GM18511 (cell line): ENCODE results near the gene FBF1.
A peak's percentile ranks its signal among the peaks of the same experiment; 100 is the strongest.

Experiments used
- ATAC-seq: cut with Tn5 transposase; IDR thresholded peaks from one replicate; pipeline ENCODE4 v1.9.1; 2021; ENCODE audit warnings: mild to moderate bottlenecking, moderate library complexity; ENCODE audit not compliant: unreplicated experiment

The FBF1 gene

DNA sequence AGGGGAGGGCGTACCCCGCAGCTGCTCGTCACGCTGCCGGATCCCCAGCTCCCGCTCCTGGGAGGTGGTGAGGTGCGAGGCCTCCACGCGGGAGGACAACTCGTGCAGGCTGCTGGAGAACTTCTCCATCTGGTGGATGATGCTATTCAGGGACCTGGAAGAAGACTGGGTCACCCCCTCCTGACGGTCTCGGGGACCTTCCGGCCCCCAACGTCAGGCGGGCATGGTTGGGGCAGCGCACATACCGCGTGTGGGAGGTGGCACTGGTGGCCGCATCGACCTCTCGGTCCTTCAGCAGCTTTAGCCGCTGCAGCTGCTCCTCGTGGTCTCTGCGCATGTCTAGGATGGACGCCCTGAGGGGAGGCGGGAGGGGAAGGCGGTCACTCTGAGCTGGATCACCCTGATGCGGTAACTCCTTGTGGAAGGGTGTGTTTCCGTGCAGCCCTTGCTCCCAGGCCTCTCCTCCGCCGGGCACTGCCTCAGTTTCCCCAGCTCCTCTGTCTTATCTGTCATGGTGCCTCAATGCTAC is 22.9 kb downstream of the FBF1 start:
- no peak for ATAC-seq

DNA sequence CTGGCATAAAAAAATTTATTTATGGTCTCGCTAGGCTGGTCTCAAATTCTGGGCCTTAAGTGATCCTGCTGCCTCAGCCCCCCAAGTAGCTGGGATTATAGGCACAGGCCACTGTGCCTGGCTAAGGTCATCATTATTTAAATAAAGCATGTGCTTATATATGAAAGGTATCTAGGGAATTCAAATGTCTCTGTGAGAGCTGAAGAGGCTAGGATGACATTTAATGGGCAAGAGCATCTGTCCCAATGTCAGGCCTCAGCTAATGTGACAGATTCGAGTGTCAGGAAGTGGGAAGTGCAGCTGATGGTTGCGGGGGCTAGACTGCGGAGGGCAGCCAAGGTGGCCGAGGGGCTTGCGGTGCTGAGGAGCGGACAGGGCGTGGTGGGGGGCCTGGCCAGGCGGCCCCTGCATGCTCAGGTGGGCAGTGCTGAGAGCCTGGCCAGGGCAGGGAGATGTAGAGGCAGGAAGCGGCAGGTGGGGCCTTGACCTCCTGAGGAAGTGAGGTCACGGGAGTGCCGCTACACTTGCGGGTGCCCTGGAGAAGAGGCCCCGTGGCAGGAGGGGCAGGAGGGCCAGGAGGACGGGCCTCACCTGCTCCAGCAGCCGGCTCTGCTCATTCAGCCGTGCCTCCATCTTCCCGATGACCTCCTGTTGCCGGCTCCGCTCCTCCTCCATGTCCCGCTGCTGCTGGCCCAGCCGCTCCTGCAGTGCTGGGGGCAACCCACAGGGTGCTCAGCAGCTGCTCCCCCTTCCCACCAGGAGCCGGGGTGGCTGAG is 23.5 kb downstream of the FBF1 start:
- no peak for ATAC-seq

DNA sequence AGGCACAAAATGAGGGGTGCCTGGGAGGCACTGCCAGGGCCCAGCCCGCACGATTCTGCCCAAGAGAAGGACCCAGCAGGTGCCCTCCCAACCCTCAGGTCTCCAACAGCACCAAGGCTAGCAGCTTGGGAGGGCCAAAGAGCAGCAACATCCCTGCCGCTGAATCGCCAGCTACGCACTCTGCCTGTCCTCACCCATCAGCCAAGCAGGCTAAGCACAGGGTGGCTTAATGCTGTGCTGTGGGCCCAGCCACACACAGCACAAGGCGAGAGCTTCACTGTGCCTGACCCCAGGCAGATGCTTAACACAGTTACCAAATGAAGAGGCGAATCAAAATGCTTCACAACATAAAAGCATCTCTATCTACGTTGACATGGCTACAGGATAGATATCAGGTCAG is 25.6 kb downstream of the FBF1 start:
- ATAC-seq, result no peak

DNA sequence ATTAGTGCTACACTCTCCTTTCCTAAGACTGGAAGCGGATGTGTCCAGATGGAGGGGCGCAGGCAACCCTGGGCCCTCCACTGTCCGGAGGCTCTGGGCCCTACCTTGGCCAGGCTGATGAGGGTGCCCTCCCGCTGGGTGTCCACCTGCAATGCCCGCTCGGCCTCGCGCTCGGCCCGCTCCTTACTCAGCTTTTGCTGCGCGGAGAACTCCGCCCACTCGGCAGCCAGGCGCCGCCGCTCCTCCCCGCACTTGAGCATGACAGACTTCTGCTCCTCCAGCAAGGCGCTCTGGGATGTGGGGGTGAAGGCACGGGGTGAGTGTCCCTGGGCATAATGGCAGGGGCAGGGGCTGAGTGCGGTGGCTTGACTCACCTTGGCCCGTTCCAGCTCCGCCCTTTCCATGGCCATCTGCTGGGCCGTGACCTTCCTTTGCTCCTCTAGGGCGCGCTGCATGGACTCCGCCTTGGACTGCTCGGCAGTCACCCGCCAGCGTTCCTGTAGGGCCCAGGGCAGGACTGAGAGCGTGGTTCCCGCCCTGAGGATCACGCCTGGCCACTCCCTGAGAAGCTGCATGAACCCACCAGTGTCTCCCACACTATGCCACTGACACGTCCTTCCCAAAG is 26.1 kb downstream of the FBF1 start:
- no peak for ATAC-seq

DNA sequence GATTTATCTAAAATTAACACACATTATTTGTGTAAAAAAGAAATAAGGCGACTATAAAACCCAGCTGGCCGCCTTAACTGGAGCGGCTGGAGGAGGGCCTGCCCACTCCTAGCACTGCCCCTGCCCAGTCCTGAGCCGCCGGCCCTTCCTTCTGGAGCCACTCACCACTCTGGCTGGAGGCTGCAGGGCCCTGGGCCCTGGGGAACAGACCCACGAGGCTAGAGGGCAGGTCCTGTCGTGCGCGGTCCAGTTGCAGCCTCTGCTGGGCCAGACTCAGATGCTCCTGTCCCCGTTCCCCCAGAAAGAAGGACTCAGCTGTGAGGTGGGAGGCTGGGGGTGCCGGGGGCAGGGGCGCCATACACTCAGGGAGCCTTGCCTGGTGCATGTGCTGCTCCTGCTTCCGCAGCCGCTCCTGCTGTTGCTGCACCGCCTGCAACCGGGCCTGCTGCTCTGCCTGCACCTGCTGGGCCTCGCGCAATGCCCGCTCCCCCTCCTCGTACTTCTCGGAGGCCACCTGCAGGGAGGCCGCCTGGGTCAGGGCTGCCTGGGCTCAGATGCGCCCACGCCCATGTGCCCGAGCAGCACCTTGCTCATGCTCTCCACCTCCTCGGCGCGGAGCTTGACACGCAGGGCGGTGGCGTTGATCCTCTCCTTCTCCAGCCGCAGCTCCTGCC is 27.2 kb downstream of the FBF1 start:
- no peak for ATAC-seq

DNA sequence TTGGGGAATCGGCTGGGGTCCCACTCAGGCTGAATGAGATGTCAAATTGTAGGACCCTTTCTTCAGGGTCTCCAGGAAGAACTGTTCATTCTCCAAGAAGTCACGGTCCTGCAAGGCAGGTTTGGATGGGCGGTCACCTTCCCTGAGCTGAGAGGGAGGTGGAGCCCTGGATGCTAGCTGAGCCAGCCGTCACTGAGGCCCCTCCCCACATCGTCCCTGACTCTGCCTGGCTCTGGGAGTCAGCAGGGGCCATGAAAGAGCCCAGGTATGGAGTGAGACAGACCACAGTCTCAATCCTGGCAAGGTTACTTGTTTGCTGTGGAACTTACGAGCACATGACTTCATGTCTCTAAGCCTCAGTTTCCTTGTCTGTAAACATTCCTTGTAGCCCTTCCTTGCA is 30.1 kb downstream of the FBF1 start:
- no peak for ATAC-seq

DNA sequence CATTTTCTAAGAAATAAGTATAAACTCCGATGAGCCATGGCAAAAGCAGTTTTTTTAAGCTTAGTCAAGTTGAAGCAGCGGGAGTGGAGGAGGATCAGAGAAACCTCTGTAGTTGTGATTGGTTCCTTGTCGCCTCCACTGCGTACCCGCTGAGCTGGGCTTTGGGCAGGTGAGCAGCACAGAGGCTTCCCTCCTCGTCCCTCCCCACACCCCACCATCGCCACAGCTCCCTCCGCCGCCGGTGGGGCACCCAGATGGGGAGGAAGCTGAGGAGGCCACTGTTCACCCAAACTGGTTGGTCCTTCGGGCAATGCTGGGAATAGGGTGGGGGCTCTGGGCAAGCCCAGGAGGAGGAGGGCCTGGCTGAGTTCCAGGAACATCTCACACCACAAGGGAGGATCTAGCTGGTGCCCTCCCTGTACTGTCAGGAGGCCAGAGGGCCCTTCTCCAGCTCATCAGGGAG is 31.0 kb downstream of the FBF1 start:
- no peak for ATAC-seq

DNA sequence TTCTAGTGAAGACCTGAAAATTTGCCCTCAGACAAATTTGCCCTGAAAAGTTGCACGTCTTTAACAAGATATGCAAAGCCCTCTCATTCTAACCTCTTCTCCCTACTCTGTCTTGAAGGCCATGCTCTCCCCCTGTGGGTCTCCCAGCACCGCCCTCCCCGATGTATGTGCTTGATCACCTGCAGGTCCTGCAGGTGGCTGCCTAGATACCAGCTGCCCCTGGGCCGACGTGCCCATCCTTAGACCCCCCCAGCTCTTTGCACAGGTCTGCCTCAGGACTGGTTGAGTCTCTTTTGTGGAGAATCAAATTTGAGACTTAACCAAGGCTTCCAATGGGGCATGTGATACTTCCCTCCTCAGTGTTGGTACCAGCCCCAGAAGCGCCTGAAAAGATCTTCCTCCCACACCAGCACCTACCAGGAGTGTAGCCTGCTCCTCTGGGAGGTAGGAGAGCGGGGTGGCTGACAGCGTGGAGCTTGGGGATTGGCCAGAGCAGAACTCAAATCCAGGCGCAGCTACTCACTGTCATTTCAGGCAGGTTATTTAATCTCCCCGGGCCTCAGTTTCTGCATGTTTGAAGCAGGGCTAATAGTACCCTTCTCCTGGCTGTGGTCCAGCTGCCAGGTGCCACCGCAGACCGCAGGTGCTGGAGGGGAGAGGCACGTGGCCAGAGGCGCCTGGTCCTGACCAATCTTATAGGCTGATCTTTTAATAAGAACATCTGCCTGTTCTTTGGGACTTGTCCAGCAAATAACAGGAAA is 31.6 kb downstream of the FBF1 start:
- ATAC-seq, result no peak

DNA sequence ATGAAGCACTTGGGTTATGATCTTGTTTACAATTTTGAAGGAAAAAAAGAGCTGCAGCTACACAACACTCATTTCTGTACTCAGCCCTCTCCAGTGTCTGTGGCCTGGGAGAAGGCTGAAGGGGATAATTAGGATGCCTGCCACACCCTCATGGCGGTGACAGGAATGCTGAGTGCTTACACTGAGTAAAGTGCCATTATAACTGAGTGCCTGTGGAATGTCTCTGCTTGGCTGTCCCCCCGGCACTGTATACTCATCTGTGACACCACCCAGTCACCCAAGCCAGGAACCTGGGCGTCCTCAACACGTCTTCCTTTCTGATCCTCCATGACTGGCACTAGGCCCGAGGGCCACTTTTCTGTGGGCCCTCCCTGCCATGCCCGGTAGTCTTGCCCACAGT is 32.6 kb downstream of the FBF1 start:
- no peak for ATAC-seq

DNA sequence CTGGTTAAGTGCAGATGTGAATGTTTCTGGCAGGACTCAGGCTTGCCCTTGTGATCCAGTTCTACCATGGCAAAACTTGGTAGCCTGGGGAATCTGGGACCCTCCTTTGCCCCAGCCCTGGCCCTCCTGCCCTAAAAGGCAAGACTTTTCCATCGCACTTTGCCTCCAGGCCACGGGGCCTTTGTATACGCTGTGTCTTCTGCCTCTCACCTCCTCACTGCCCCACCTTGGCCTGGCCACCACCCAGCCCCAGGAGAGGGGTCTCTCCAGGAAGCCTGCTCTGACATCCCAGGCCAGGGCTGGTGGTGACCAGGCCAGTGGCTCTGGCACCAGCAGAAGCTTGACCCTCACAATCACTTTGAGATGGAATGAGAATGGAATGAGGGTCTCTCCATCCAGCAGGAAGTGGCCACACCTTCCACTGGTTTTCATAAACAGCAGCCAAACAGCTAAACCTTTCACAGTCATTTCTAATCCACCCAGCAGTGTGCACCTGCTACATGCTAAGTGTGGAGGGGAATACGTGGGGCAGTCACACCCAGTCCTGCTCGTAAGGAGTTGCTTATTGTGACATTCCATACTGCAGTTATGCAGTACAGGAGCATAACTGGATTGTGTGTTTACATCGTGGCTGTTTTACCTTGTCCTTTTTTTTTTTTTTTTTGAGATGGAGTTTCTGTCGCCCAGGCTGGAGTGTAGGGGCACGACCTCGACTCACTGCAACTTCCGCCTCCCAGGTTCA is 34.5 kb downstream of the FBF1 start:
- ATAC-seq, result no peak

DNA sequence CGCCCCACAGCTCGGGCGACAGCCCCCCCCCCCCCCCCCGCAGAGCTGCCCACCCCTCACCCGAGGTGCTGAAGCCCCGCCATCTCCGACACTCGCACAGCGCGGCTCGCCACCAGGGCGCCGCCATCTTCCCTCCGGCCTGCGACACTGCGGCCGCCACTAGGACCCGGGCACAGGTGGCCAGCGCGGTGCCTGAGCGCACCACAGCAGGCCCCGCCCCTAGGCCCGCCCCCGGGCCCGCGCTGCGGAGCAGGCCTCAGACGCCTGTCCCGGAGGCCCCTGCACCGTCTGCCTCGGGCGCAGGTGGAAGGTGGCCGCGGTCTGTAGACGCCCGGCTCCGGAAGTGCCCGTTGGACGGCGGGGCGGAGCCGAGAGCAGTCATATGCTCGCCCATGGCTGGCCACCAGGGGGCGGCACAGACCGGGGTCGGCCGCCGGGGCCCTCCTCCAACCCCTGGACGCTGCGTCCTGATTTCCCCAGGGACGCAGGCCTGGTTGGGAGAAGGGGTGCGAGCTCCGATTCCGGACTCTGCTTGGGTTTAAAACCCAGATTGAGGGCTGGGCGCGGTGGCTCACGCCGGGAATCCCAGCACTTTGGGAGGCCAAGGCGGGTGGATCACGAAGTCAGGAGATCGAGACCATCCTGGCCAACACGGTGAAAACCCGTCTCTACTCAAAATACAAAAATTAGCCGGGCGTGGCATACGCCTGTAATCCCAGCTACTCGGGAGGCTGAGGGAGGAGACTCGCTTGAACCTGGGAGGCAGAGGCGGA is 35.9 kb downstream of the FBF1 start, which contains the start of gene MRPL38:
Gene MRPL38 (minus strand): TSS at position 136 of the 773 bp plus-strand sequence. CDS start 9 bp downstream, at position 127.
- ATAC-seq, result peak; percentile 95

DNA sequence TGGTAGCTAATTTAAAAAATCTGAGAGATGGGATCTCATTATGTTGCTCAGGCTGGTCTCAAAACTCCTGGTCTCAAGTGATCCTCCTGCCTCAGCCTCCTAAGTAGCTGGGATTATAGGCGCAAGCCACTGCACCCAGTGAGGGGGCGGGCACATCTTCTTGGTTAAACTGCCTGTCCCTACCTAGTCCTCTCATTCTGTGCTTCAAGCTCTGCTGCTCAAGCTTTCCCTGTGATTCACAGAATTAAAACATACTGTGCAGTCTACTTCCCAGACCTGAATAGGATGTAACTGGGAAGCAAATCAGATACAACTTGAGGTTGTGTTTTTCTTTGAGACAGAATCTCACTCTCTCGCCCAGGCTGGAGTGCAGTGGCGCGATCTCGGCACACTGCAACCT is 38.4 kb downstream of the FBF1 start:
- ATAC-seq, result no peak

DNA sequence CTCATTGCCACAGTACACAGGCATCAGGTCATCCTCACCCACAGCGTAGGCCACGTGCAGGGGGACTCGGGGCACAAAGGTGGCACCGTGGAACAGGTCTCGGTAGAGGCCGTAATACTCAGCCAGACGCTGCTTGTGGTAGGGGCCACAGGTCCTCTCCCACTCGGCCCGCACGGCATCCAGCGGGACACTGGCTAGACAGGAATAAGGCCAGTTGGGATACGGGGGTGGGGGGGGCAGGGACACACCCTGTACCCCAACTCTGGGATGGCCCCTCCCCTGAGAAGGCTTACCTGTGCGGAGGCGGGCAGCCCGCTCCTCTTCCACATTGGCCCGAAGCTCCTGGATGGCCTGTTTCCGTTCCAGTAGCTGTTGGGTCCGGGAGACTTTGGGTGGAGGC is 39.1 kb downstream of the FBF1 start:
- no peak for ATAC-seq

DNA sequence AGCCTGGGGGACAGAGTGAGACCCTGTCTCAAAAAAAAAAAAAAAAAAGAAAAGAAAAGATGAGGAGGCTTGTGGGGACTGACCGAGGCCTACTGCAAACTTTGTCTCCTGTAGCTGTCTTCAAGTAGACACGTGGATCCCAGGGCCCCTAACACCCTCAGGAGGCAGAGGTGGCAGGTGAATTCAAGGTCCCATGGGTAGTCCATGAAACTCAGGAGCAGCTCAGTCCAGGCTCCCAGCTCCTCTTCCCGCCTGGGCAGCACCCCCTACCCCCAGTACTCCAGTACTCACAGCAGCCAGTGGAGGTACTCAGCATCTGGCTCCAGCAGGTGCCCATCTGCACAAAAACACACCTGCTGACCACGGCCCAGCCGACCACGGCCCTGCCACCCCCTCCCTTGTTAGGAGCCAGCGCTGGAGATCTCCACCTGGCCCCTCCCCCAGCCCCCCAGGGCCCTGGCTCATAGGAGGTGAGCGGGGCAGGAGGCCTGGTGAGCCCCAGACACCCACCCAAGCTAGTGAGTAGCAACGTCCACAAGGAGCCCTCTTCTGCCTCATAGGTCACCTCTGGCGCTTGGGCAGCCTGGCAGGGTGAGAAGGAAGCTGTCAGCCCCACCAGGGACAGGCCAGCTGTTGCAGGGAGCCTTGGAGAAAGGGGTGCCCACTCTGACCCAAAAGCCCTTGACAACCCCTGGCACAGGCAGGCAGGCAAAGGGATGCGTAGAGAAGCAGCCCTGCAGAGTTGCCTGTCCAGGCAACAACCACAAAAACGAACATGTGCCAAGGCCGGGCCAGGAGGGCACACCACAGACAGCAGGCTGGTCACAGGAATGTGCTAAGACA is 39.9 kb downstream of the FBF1 start:
- ATAC-seq, result no peak

DNA sequence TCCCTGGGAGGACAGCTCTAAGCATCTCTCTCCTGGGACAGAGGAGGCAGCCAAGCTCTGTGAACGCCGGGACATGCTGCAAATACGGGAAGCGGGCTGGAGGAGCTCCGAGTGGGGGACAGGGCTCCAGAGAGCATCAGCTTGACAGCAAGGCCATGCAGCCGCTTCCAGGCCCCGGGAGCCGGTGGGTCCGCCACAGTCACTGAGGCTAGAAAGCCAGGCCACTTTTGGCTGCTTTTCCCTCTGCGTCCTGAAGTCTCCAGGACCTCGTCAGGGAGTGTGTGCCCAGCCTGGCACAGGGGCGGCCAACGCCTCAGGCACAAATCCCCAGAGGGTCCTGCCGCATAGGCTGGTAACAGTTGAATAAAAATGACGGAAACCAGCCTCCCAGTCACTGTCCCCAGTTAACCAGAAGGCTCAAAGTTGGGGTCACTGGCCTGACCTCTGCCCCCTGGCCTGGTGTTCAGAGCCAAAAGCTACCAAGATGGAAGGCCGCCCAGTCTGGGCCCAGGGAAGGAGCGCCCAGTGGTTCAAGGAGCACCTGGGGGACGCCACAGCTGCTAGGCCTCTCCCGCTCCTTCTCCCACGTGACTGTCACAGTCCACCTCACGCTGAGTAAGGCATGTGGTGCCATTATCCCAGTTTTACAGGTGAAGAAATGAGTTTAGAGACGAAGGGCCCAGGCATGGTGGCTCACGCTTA is 40.9 kb downstream of the FBF1 start:
- ATAC-seq, result no peak

DNA sequence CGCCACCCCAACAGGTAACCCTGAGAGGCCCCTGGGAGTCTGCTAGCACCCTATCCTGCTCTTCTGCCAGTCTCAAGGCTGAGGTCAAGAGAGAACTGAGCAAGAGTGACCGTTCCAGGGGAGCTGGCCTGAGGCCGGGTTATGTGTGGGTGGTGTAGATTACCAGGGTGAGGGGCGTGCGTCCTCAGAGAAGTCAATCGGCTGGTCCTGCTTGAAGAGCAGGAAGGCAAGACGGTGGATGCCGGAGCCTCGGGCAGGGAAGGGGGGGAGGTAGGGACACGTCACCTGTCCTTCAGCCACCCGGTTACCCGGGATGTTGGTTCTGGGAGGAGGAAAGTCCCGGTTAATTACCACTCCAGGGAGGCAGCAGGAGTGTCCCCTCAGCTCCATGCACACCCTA is 41.5 kb downstream of the FBF1 start:
- ATAC-seq, result no peak

DNA sequence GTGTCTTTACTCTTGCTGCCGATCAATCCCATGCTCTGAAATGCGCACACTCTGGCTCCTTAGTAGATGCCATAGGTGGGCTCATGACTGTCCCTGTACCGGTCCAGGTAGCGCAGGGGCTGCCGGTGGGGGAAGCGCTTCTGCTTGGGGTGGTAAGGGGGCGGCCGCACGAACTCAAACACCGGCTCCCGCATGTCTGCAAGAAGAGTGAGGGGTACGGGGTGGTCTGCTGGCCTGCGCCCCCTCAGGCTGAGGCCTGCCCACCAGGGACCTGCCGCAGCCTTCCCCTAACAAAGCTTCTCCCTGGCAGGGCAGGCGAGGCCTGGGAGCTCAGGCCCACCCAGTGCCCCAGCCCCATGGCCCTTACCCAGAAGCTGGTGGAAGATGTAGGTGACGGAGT is 42.1 kb downstream of the FBF1 start:
- no peak for ATAC-seq

DNA sequence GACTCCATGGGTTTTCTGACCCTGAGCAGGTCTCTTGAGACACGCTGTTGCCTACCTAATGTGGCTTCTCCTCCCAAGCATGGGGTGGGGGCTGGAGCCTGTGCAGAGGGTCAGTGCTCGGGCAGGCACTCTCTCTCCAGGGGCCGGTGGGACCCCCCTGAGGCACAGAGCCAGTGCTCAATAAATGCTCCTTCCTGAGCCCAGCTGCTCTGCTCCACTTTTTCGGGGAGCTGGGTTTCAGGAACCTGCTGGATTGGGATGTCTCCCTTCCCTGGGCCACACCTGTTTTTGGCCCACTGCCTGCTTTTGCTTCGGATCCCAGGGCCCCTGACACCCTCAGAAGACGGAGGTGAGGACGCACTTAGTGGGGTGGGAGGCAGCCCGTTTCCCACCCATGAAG is 42.8 kb downstream of the FBF1 start:
- ATAC-seq, result no peak
